Measurements from ENCODE around the gene MAP3K14.
"Not testable (repeated sequence)": the region's sequence is repeated elsewhere in the genome, so short reads cannot be mapped to it uniquely, and the experiment has no call there.

The MAP3K14 gene

DNA sequence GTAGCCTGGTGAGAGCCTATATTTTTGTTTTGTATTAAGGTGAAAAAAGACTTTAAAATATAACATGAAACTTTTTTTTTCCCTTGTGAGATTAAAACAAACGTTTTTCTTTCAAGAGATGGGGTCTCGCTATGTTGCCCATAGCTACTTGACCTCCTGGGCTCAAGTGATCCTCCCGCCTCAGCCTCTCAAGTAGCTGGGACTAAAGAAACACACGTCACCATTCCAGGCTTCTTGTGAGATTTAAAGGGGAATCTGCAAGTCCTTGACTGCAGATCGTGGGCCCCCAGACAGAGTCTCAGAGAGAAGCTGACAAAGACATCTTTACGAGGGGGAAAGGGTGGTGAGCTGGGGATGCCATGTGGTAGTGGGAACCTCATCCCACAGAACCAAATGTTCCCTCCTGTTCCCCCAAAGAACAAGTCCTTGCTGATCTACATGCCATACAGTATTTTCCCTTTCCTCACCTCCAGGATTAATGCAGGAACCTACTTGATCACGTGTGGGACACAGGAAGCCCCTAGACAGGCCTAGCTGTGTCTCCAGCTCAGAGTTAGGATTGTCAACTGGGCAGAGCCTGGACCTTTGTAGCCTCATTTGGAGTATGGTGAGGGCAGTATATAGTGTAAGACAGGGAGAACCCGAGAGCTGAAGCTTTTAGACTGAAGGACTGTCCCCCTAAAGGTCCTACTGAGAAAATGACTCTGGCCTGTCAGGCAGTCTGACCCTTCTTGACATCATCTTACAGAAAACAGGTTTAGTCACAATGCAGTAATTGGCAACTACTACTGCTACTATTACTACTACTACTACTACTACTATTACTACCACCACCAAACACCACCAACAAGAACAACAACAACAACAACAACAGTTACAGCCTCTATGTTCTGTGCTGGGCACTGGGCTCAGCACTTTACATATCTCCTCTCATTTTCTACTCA lies 4.1 kb downstream of the MAP3K14 start:
- no peaks in the 10 kb centered on the region for H3K9me3 Mint-ChIP-seq
- DNase-seq (peak in 1 of 2 donors; percentile 39), ATAC-seq (no peak)
- peak overlapping the region; percentile 79 to 94 for H3K27ac Mint-ChIP-seq
- no peaks in the 10 kb centered on the region for H3K27me3 Mint-ChIP-seq
- H3K4me3 Mint-ChIP-seq = peak overlapping the region; percentile 73 to 89
- H3K4me1 Mint-ChIP-seq = peaks cover 85% of the 10 kb centered on the region

DNA sequence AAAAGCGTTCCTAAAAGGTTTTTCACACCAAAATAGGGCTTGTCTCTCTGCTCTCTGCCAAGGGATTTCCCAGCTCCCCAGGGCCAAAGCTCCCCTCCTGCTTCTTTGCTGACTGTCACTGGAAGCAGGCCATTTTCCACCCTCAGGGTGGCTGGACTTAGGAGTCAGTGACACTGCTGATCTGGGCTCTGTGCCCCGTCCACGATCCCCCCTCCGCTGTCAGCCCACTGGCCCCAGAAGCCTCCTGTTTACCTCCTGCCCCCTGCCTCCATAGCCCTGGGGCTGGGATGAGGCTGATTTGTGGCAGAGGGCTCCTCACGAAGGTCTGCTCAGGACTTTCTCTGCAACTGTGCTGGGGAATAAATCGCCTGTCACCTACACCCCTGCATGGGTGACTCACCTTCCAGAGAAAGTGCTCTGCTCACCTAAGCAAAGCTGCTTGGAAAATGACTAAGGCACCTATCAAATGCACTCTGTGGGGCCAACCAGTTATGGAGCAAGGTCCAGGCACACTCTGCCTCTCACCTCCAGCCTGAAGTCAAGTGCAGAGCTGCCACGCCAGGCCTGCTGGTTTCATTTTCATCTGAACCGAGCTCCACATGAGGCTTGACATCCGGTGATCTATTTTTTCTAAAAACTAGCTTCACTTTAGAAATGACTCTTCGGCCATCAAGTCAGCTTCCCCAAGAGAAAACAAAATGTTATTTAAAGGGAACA lies 4.9 kb downstream of the MAP3K14 start:
- Mint-ChIP-seq H3K4me1 (peaks cover 86% of the 10 kb centered on the region), H3K27me3 (no peaks in the 10 kb centered on the region), H3K4me3 (peak overlapping the region; percentile 73 to 89), H3K27ac (peak overlapping the region; percentile 79 to 94), H3K9me3 (no peaks in the 10 kb centered on the region)
- peak; percentile 85 to 93 for DNase-seq
- ATAC-seq = peak; percentile 76

DNA sequence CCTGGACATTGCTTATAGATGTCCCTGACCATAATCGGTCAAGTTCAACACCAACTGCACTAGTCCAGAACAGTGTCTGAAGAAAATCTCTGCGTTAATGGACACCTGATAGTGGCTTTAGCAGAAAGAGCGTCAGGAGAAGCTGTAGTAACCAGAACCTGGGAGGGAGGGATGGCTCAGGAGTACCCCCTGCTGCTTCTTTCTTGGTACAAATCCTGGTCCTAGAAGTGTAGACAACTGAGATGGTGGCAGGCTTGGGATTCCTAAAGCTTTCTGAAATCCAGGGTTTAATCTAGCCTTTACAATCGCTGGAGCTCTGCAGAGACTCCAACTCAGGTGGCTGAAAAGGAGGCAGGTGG lies 5.4 kb downstream of the MAP3K14 start:
- ATAC-seq = no peak
- H3K27me3 Mint-ChIP-seq = no peaks in the 10 kb centered on the region
- H3K4me3 Mint-ChIP-seq = peak overlapping the region; percentile 73 to 89
- H3K4me1 Mint-ChIP-seq = peaks cover 91% of the 10 kb centered on the region
- H3K9me3 Mint-ChIP-seq = no peaks in the 10 kb centered on the region
- H3K27ac Mint-ChIP-seq = peak overlapping the region; percentile 79 to 84
- DNase-seq = no peak

DNA sequence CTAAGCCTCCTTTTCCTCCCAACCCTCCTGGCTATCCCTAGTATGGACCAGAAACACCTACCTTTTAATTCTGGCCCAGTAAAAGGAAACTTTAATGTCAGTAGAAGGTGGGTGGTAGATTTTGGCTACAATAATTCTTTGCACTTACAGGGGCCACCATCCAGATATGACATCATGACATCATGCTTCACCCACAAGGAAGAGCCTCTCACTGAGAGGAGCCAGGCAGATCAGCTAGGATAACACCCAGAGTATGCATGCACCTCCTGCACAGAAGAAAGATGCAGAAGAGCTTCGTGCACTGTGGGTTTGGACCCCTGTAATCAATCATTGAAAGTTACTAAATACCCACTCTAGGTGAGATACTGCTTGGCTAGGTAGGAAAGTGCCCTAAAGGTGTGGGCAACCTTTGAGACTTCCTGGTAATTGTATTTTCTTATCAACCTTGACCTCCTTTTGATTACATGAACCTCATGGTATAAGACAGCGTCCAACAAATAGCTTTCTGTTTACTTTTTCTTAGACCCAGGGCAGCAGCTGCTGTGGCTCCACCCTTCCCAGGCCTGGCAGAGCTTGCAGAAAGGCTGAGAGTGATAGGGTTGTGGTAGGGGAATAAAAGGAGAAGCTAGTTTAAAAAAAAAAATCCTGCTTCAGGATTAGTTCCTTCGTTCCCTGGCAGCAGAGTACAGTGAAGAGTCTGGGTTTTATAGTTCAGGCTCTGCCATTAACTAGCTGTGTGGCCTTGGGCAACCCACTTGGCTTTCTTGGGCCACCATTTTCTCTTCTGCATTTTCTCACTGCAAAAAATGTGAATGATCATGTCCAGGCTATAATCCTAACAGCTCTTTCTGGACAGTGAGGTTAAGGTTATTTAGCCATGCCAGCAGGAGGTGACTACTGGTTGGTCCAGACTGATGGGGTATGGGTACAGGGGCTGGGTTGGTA lies 6.2 kb downstream of the MAP3K14 start:
- DNase-seq (no peak), ATAC-seq (no peak)
- H3K27ac Mint-ChIP-seq = peak overlapping the region; percentile 36 to 94
- peak overlapping the region; percentile 73 to 89 for H3K4me3 Mint-ChIP-seq
- H3K4me1 Mint-ChIP-seq = peaks cover 96% of the 10 kb centered on the region
- no peaks in the 10 kb centered on the region for H3K9me3 Mint-ChIP-seq
- H3K27me3 Mint-ChIP-seq = no peaks in the 10 kb centered on the region

DNA sequence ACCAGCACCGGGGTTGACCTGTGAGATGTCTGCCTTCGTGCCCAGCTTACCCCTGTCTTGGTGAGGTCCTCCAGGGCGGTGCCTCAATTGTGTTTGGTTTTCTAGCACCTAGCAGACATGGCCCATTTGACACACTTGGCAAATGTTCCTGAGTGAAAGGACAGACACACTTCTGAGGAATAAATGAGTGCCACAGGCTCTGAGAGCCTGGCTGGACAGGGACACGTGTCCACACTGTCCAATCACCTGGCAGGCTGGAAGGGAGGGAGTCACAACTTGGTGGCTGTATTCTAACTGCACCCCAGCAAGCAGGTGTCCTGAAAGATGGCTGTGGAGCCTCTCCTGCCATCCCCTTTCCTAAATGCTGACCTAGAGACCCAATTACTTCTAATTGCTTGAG lies 7.4 kb downstream of the MAP3K14 start:
- DNase-seq (no peak), ATAC-seq (no peak)
- Mint-ChIP-seq H3K27ac (peak overlapping the region; percentile 92 to 96), H3K4me3 (peak overlapping the region; percentile 24 to 59), H3K4me1 (peaks cover 98% of the 10 kb centered on the region), H3K9me3 (no peaks in the 10 kb centered on the region), H3K27me3 (no peaks in the 10 kb centered on the region)

DNA sequence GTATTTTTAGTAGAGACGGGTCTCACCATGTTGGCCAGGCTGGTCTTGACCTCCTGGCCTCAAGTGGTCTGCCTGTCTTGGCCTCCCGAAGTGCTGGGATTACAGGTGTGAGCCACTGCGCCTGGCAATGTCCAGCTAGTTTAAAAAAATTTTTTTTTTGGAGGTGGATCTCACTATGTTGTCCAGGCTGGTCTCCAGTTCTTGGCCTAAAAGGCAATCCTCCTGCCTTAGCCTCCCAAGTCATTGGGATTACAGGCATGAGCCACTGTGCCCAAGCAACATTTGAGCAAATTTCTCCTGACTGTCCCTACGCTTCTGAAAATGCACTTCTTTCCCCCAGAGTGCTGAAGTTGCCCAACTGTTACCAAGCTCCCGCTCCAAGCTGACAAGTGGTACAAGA lies 8.0 kb downstream of the MAP3K14 start:
- Mint-ChIP-seq H3K4me3 (peak overlapping the region; percentile 47 to 59), H3K9me3 (no peaks in the 10 kb centered on the region), H3K27ac (peak overlapping the region; percentile 92 to 96), H3K27me3 (no peaks in the 10 kb centered on the region), H3K4me1 (peaks cover 98% of the 10 kb centered on the region)
- ATAC-seq (no peak), DNase-seq (no peak)

DNA sequence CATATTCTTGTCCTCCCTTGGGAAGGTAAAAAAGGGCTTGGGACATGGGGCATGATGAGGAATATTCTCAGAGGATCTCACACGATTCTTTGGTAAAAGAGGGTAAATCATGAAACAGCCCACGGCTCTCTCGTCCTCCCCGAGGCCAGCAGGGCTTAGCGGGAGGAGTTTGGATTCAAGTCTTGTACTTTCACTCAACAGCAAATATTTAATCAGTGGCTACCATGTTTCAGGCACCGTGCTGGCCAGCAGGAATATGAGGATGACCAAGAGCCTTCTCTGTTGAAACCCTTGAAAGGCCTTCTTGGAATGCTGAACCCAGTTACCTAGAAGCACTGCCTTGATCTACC lies 8.8 kb downstream of the MAP3K14 start:
- no peaks in the 10 kb centered on the region for H3K27me3 Mint-ChIP-seq
- H3K4me1 Mint-ChIP-seq = peaks cover 96% of the 10 kb centered on the region
- H3K4me3 Mint-ChIP-seq = peak overlapping the region; percentile 57 to 80
- ATAC-seq = no peak
- no peak for DNase-seq
- peak overlapping the region; percentile 92 to 96 for H3K27ac Mint-ChIP-seq
- H3K9me3 Mint-ChIP-seq = no peaks in the 10 kb centered on the region

DNA sequence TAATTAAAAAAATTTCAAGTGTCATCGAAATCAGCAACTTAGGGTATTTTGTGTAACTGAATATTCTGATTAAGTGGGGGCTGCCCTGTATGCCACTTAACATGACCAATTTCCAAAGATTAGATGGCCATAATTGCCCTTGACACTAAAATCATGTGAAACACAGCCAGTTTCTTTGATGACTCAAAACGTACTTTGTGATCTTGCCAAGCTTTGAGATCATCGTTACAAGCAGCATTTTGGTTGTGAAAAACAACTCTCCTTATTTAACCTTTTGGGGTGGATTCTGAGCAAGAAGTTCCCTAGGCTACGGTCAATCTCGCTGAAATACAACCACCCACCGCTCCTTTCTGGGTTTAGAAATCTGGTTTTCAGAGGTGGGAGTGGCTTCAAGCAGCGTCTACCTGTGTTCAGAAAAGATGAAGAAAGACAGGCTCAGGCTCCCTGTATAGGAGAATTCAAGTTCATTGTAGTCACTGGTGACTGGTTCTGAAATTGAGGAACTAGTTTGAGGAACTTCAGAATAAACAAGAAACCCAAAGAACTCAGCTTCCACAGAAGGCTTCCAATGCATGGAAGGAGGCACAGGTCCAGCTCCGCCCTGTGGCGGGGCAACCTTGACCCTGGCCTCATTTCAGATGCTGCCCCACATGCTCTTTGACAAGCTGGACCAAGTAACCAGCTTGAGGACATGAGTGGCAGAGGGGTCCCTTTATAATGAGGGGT lies 9.4 kb downstream of the MAP3K14 start:
- ATAC-seq = peak; percentile 70
- Mint-ChIP-seq H3K9me3 (no peaks in the 10 kb centered on the region), H3K4me1 (peaks cover 96% of the 10 kb centered on the region), H3K4me3 (peak overlapping the region; percentile 57 to 80), H3K27me3 (no peaks in the 10 kb centered on the region), H3K27ac (peak overlapping the region; percentile 92 to 96)
- peak; percentile 68 to 80 for DNase-seq

DNA sequence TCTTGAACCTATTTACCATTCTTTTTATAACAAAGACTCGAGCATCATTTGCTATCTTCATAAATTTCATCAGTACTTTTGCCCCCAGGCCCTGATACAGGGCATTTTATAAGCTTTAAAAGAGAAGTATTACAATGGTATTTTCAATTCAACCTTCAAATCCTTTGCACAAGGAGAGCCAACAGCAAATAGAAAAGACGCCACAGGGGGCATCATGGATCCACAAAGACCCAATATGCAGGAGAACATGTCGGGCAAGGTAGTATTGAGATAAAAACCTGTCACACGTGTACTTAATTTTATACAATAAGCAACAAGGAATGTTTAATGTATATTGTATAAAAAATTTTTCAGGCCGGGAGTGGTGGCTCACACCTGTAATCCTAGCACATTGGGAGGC lies 10.2 kb downstream of the MAP3K14 start:
- H3K4me1 Mint-ChIP-seq = peaks cover 95% of the 10 kb centered on the region
- H3K4me3 Mint-ChIP-seq = peak overlapping the region in 1 of 2 donors; percentile 3
- peak overlapping the region in 1 of 2 donors; percentile 59 for H3K27ac Mint-ChIP-seq
- DNase-seq = no peak
- H3K9me3 Mint-ChIP-seq = no peaks in the 10 kb centered on the region
- H3K27me3 Mint-ChIP-seq = no peaks in the 10 kb centered on the region
- no peak for ATAC-seq

DNA sequence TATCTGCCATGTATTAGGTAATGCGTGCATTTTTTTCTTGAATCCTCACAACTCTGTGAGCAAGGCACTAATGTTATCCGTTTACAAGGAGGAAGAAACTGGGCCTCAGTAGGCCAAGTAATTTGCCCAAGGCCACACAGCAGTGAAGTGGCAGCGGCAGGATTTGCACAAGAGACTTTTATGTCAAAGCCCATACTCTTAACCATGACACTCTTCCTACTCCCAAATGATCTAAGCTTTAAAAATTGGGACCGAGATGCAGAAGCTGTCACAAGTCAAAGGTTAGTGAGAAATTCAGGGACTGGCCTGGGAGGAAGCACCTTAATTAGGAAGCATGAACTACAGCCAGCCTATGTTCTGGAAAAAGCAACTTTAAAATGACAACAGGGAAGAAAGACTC lies 10.7 kb downstream of the MAP3K14 start:
- H3K4me3 Mint-ChIP-seq = peak overlapping the region in 1 of 2 donors; percentile 3
- H3K27me3 Mint-ChIP-seq = no peaks in the 10 kb centered on the region
- H3K27ac Mint-ChIP-seq = peak overlapping the region in 1 of 2 donors; percentile 41
- no peaks in the 10 kb centered on the region for H3K9me3 Mint-ChIP-seq
- DNase-seq = no peak
- H3K4me1 Mint-ChIP-seq = peaks cover 94% of the 10 kb centered on the region
- ATAC-seq = no peak

DNA sequence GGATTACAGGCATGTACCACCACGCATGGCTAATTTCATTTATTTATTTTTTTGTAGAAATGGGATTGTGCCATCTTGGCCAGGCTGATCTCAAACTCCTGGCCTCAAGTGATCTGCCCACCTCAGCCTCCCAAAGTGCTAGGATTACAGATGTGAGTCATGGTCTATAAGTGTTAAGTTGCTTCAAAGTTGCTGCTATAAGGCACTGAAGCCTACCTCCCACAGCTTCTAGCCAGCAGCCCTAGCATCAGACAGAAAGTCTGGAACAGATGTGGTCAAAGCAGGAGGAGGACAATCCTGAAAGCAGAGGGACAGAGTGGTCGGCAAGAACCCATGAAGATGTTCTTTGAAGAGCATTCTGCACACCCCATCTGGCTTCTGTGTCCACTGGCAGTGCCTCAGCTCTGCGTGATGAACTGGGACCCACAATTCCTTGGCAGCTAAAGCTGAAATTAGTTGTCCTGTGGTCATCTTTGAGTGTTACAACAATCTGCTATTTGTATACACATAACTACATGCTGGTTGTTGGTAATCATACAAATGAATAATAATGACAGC lies 11.2 kb downstream of the MAP3K14 start:
- peak overlapping the region in 1 of 2 donors; percentile 41 for H3K27ac Mint-ChIP-seq
- peak overlapping the region; percentile 24 to 44 for H3K4me3 Mint-ChIP-seq
- peaks cover 94% of the 10 kb centered on the region for H3K4me1 Mint-ChIP-seq
- no peak for ATAC-seq
- no peak for DNase-seq
- H3K27me3 Mint-ChIP-seq = no peaks in the 10 kb centered on the region
- no peaks in the 10 kb centered on the region for H3K9me3 Mint-ChIP-seq

DNA sequence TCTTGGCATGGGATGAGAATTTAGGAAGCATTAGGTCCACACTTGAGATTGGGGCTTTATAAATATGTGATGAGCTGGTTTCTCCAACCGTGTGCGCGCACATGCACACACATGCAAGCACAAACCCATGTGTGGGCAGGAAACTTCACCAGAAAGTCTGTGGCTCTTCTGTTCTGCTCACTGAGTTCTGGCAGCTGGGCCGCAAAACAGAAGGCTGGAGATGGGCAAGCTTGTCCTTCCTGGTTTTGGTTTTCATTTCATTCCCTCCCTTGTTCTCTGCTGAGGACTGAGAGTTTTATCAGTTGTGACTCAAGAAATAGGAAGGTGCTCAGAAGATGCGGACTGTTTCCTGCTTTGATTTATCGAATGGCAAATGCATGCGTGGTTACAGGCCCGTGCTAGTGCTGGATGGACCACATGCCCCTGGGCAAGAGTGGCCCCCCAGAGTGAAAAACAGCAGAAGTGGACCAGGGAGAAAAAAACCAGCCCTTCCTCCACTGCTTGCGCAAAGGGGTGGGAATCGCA lies 14.1 kb downstream of the MAP3K14 start:
- ATAC-seq = peak; percentile 60
- H3K4me1 Mint-ChIP-seq = peaks cover 95% of the 10 kb centered on the region
- peak in 1 of 2 donors; percentile 50 for DNase-seq
- no peaks in the 10 kb centered on the region for H3K9me3 Mint-ChIP-seq
- H3K4me3 Mint-ChIP-seq = peak overlapping the region; percentile 68 to 84
- H3K27ac Mint-ChIP-seq = no peak overlapping the region
- H3K27me3 Mint-ChIP-seq = no peaks in the 10 kb centered on the region

DNA sequence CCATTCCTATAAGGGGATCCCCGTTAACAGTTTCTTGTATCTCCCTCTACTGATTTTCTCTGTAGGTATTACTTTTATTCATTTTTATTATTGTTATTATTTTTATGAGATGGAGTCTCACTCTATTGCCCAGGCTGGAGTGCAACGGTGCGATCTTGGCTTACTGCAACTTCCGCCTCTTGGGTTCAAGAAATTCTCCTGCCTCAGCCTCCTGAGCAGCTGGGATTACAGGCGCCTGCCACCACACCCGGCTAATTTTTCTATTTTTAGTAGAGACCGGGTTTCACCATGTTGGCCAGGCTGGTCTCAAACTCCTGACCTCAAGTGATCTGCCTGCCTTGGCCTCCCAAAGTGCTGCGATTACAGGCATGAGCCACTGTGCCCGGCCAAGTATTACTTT lies 14.6 kb downstream of the MAP3K14 start:
- ATAC-seq, H3K27me3 Mint-ChIP-seq, H3K4me3 Mint-ChIP-seq, DNase-seq, H3K9me3 Mint-ChIP-seq: not testable (repeated sequence)
- H3K27ac Mint-ChIP-seq = peak overlapping the region in 1 of 2 donors; percentile 12
- peaks cover 95% of the 10 kb centered on the region for H3K4me1 Mint-ChIP-seq

DNA sequence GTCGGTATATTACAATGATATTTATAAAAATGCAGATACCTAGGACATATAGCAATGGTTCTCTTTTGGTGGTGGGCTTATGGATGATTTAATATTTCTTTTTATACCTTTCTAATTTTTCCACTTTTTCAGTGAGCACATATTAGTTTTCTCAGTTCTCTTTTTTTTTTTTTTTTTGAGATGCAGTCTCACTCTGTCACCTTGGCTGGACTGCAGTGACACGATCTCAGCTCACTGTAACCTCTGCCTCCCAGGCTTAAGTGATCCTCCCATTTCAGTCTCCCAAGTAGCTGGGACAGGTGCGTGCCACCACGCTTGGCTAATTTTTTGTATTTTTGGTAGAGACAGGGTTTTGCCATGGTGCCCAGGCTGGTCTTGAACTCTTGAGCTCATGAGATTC lies 15.1 kb downstream of the MAP3K14 start:
- Mint-ChIP-seq H3K27ac (no peak overlapping the region), H3K9me3 (no peaks in the 10 kb centered on the region), H3K4me1 (peaks cover 96% of the 10 kb centered on the region), H3K4me3 (no peak overlapping the region), H3K27me3 (no peaks in the 10 kb centered on the region)
- no peak for ATAC-seq
- DNase-seq = no peak

Data from stimulated activated naive CD8-positive, alpha-beta T cell treated with anti-CD3 and anti-CD28 coated beads, Interleukin-15, amount 100 ng/mL, for 72 hours (primary cell).